ENCODE measurements around the gene SCAMP5.

The SCAMP5 gene

GRCh38 chr15:75070674-75071073, 75.3 kb downstream of the SCAMP5 start:
- no peak overlapping the region for H3K4me3 ChIP-seq (ENCODE audit: low read depth, low read length)
- no peak for TF ChIP-seq CTCF (IDR thresholded peaks at IDR 0.05; ENCODE audit: control insufficient read depth, extremely low read depth, insufficient read depth)
- DNase-seq (ENCODE audit: low read depth) = no peak
